Ishikawa (cell line): Measurements from ENCODE around the gene HADHA.

Source experiments
- NFIC ChIP-seq: IDR thresholded peaks from 2 replicates; pipeline ENCODE4 v1.6.1; 2012
- TEAD4 ChIP-seq: IDR thresholded peaks from 2 replicates; pipeline ENCODE4 v1.6.1; 2012

GRCh38 chr2:26230806-26231205 is 13.6 kb downstream of the HADHA start:
- no peak for TF ChIP-seq NFIC
- no peak for TF ChIP-seq TEAD4
